Measurements from ENCODE around the gene TMEM30A.

TMEM30A gene

DNA sequence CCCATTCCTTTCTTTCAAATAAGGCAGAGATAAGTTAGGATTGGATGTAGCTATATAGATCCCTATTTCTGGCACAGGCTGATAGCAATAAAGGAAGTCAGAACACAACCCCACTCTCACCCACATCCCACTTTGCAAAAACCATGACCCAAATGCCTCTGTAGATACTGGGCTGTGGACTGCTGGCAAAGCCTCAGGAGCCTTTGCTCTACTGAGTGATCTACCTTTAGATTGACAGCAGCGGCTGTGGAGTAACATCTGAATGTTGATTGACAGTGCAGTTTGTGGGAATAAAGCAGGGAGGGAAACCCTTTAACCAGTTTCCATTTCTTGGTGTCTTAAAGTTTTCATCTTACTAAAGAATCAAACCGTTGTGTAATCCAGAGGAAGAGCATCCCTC, 6.7 kb upstream of the TMEM30A start:
- DNase-seq: no peak

- no peak for DNase-seq
Measured at GRCh38 chr6:75290136-75290945, 5.7 kb upstream of the TMEM30A start.

DNA sequence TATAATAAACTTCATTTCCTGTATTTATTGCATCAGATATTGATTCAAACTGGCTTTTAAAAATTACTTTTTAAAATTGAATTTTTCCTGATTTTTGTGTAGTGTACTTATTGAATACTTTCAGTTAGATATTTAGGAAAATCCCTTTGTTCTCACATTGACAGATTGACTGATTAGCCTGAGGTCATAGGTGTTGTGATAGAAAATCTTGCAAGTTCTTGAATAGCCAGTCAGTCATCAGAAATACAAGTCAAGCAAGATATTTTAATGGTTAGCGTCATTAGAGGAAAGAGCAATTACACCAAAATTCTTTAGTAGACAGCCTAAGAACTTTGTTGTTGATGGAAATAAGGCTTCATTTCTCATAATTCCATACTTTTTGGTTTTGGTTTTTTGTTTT, 3.4 kb upstream of the TMEM30A start:
- no peak for DNase-seq

DNA sequence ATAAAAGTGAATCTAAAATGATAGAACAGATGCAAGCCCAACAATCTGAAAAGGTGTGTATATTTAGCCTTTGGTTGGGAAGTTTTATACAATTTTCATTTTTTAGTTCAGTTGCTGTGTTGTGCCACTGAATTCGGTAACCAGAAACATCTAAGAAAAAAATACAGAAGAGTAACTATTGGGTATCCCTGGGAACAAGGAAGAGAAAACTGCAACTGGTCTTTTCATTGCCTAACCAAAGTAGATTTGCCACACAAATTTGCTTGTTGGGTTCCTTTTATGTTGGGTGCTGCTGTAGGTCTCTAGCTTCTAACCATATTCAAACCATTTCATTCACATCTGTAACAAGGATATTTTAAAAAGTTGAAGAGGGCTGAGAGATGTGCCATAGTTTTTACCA, 2.8 kb upstream of the TMEM30A start:
- DNase-seq: no peak

DNA sequence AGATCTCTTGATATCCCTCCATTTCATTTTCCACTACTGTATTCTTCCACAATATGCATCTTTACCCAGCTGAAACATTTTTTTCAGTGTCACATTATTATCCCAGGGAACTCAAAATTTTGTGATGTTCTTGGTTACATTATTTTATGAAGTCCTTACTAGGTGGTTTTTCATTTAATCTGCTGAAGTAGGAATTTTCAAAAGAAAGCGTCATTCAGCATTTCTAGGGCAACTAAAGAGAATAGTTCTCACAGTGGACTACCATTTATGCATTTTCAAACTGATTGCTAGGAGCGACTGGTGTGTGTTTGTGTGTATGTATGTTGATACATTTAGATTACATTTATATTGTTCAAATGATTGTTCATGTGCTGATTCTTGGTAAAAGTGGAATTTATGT, 2.4 kb upstream of the TMEM30A start:
- DNase-seq: no peak

GRCh38 chr6:75285283-75285639, 669 bp upstream of the TMEM30A start:
- DNase-seq: no peak

- DNase-seq: no peak
Measured at GRCh38 chr6:75283907-75284631, 523 bp downstream of the TMEM30A start.

GRCh38 chr6:75282706-75283105, 1.9 kb downstream of the TMEM30A start:
- DNase-seq: no peak

DNA sequence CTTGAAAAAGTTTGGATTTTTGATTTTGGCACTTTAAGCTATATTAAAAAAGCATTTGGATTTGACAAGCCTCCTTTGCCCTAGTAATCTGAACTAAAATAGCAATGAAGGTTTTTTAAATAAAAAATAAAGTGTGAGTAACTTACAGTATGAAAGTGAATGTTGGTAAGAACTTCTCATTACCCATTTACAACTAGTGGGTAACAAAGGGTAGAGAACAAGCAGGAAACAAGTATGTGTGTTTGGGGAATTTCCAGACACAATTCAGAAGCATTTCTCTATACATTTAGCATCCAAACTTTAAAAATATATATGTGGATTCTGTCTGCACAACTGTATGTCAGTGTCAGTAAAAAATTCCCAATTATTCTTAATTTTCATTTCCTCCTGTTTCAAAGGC, 2.9 kb downstream of the TMEM30A start:
- no peak for DNase-seq

DNA sequence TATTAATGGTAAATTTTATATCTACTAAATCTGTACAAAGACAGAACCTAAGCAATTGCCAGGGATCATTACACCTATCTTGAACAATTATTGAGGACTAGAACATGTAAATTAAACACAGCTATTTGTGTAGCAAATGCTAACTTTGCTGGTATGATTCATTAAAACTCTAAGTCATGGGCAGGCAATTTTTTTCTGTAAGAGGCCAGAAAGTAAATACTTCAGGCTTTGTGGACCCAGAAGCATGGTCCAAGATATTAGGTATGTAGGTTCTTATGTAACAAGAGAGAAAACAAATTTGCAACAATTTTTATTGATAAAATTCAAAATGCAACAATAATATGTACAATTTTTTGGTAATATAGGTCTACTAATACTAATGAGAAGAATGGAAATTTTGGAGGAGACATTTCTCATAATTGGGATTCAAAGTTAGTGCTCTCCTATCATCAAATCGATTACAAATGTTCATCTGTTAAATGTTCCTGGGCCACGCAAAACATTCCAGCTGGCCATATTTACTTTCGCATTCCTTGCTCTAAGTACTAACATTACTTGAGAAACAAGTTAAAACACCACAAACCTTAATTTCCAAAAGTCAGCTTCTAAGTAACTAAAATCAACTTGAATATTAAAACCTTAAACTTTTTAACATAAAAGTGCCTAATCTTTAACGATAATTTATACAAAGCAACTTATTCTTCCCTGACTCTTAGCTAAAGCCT, 4.3 kb downstream of the TMEM30A start:
- no peak for DNase-seq

- DNase-seq: no peak
Measured at GRCh38 chr6:75279418-75279817, 5.2 kb downstream of the TMEM30A start.

GRCh38 chr6:75278474-75279077, 6.0 kb downstream of the TMEM30A start:
- no peak for DNase-seq

DNA sequence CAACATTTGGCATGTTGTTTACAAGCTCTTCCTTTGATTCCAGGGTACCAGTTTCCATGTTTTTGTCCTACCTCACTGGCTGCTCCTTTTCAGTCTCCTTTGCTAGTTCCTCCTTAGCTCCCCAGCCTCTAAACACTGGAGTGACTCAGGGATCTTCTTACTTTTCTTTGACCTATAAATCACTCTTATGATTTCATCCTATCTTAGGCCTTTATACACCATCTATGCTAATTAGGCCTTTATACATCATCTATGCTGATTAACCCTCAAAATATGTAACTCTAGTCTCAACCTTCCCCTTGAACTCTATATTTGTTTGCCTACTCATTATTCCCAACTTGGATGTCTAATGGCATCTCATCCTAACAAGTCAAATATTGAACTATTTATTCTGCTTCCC, 9.5 kb downstream of the TMEM30A start:
- DNase-seq: no peak

GRCh38 chr6:75273009-75273408, 11.6 kb downstream of the TMEM30A start:
- DNase-seq: no peak

GRCh38 chr6:75272145-75272840, 12.3 kb downstream of the TMEM30A start:
- DNase-seq: no peak

GRCh38 chr6:75268988-75269354, 15.6 kb downstream of the TMEM30A start:
- DNase-seq: no peak

- no peak for DNase-seq
Measured at GRCh38 chr6:75268121-75268987, 16.2 kb downstream of the TMEM30A start.

GRCh38 chr6:75267461-75267860, 17.1 kb downstream of the TMEM30A start:
- no peak for DNase-seq

GRCh38 chr6:75266716-75267291, 17.8 kb downstream of the TMEM30A start:
- DNase-seq: no peak

- no peak for DNase-seq
Measured at GRCh38 chr6:75263401-75263750, 21.2 kb downstream of the TMEM30A start.

DNA sequence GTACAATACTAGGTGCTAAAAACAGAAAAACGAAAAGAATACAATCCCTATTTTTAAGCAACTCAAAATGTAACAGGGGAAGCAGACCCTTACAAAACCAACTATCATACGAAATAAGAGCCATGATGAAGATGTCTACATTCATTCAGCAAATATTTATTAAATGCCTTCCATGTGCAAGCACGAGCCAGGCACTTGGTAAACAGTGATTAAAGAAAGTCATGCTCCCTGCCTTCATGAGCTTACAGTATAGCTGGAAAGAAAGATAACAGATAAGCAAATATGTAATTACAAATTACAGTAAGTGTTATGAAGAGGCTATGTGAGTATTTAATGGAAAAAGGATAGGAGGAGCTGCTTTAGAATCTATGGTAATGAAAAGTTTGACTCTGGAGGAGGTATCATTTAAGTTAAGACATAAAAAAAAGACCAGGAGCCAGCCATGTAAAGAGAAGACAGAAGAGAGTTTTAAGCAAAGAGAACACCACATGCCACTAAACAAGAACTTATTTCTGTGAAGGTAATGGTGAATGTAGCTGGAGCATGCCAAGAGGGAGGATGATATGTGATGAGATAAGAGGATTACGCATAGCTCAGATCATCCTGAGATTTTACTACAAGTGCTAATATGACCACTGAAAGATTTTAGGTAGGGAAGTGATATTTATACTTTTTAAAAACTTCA, 21.7 kb downstream of the TMEM30A start:
- no peak for DNase-seq
